Breast epithelium (tissue), 4 donors: Measurements from ENCODE around the gene FAM50A. TPM values are rescaled to one million over a fixed set of nuclear protein-coding genes. Genes with fewer than 3 reads are reported as not detected.
"Not testable (repeated sequence)": the region's sequence is repeated elsewhere in the genome, so short reads cannot be mapped to it uniquely, and the experiment has no call there.

ENCODE experiments used
- DNase-seq, 2 donors: peaks; one replicate each; pipeline ENCODE4 v3.0.0-alpha.2; 2019; ENCODE audit warnings: low spot score in 2 of 2
- H3K27ac ChIP-seq, 2 donors: fragments of 200-600 bp; sonication (generic) in 1 of 2; one replicate each; pipeline ENCODE4 v1.5.1; 2016 to 2019; ENCODE audit warnings: mild to moderate bottlenecking in 1 of 2
- H3K27me3 ChIP-seq, 2 donors: fragments of 200-600 bp; sonication (generic) in 1 of 2; one replicate each; pipeline versions ENCODE4 v1.5.1 to v1.6.0; 2017 to 2019; ENCODE audit warnings: control low read depth in 1 of 2, mild to moderate bottlenecking in 1 of 2
- H3K36me3 ChIP-seq: fragments of 200-600 bp; one replicate; pipeline ENCODE4 v1.5.1; 2019
- H3K4me1 ChIP-seq, 2 donors: fragments of 200-600 bp; sonication (generic); one replicate each; pipeline ENCODE4 v1.5.1; 2016 to 2019; ENCODE audit warnings: control low read depth in 1 of 2
- H3K4me3 ChIP-seq, 3 donors: fragments of 200-600 bp; sonication (generic); 1 replicate in 2 of 3; 2 replicates in 1 of 3; pipeline ENCODE4 v1.5.1; 2016 to 2019; ENCODE audit warnings: mild to moderate bottlenecking in 3 of 3, moderate library complexity in 2 of 3
- H3K9me3 ChIP-seq, 2 donors: fragments of 200-600 bp; sonication (generic) in 1 of 2; one replicate each; pipeline ENCODE4 v1.5.1; 2016 to 2019; ENCODE audit warnings: control low read depth in 1 of 2
- CTCF ChIP-seq, 3 donors: fragments of 450-650 bp; IDR thresholded peaks; one replicate each; pipeline ENCODE4 v1.5.1; 2016 to 2017; ENCODE audit warnings: antibody characterized with exemption in 3 of 3, mild to moderate bottlenecking in 3 of 3, moderate library complexity in 3 of 3
- POLR2A ChIP-seq: fragments of 450-650 bp; IDR thresholded peaks from one replicate; pipeline ENCODE4 v1.6.1; 2016; ENCODE audit warnings: antibody characterized with exemption, mild to moderate bottlenecking, moderate library complexity
- POLR2AphosphoS5 ChIP-seq, 3 donors: sonication (generic); formaldehyde crosslinking; IDR thresholded peaks; one replicate each; pipeline ENCODE4 v1.6.1; 2017; ENCODE audit warnings: antibody characterized with exemption in 3 of 3
- intact Hi-C: fragments of 100-400 bp; cut with DNase I; formaldehyde crosslinking; loops from one replicate; pipeline ENCODE4 v1.15.1; 2023; ENCODE audit warnings: low total_unique reads
- total RNA-seq, 3 donors: library from RNA; depleted of rRNA; stranded (reverse); fragments of >200 nt; gene quantifications; one replicate each; pipeline ENCODE4 v1.1.0, GENCODE V29; 2016

FAM50A gene
- total RNA-seq, 3 donors from 2014 or later: 30.7 to 94.4 (median 64.2) TPM

- peak within 1 kb of the TSS; percentile 59 to 83 (median 69) for H3K4me3 ChIP-seq
- no peaks in the 10 kb centered on the region for H3K9me3 ChIP-seq
- H3K36me3 ChIP-seq: no peaks in the 10 kb centered on the region
- H3K27me3 ChIP-seq: peaks cover 0 to 29% of the 10 kb centered on the region in 2 donors
- H3K27ac ChIP-seq: peak within 1 kb of the TSS; percentile 92 to 99
- peak; percentile 90 for DNase-seq
- intact Hi-C loops: no loop called here
- H3K4me1 ChIP-seq: peaks cover 0 to 7% of the 10 kb centered on the region in 2 donors
- TF ChIP-seq CTCF (IDR thresholded peaks at IDR 0.05): no peak
- peak; percentile 46 for TF ChIP-seq POLR2A
- peak; percentile 33 to 94 (median 80) for TF ChIP-seq POLR2AphosphoS5 (IDR thresholded peaks at IDR 0.05)
These were observed 46.6 kb downstream of the FAM50A start, which contains the start of gene SLC10A3 for GRCh38 chrX:154490414-154491083. Gene SLC10A3 (minus strand): TSS chrX:154490629. CDS start chrX:154488940, 1,689 bp downstream.

- TF ChIP-seq POLR2A (no peak), POLR2AphosphoS5 (IDR thresholded peaks at IDR 0.05) (no peak), CTCF (IDR thresholded peaks at IDR 0.05) (no peak)
These were observed 50.8 kb downstream of the FAM50A start for GRCh38 chrX:154494715-154495114.

GRCh38 chrX:154495472-154495922 is 51.6 kb downstream of the FAM50A start:
- H3K27ac ChIP-seq: no peak overlapping the region
- no peaks in the 10 kb centered on the region for H3K4me1 ChIP-seq
- DNase-seq: no peak
- TF ChIP-seq CTCF (IDR thresholded peaks at IDR 0.05) (no peak), POLR2AphosphoS5 (IDR thresholded peaks at IDR 0.05) (no peak), POLR2A (no peak)
- no peaks in the 10 kb centered on the region for H3K9me3 ChIP-seq
- intact Hi-C loops: no loop called here
- H3K27me3 ChIP-seq: peaks cover 0 to 7% of the 10 kb centered on the region in 2 donors
- no peaks in the 10 kb centered on the region for H3K36me3 ChIP-seq
- H3K4me3 ChIP-seq: no peak overlapping the region

More at GRCh38 chrX:154494715-154495114, 50.8 kb downstream of the FAM50A start:
- Histone ChIP-seq H3K9me3 (no peaks in the 10 kb centered on the region), H3K27me3 (peaks cover 0 to 7% of the 10 kb centered on the region in 2 donors), H3K36me3 (no peaks in the 10 kb centered on the region), H3K27ac (no peak overlapping the region), H3K4me1 (no peaks in the 10 kb centered on the region), H3K4me3 (no peak overlapping the region)
- DNase-seq: no peak
- intact Hi-C loops: no loop called here

GRCh38 chrX:154496591-154497137 is 52.7 kb downstream of the FAM50A start:
- H3K36me3 ChIP-seq, H3K4me3 ChIP-seq, H3K9me3 ChIP-seq, H3K4me1 ChIP-seq, H3K27me3 ChIP-seq, H3K27ac ChIP-seq, DNase-seq, intact Hi-C loops: not testable (repeated sequence)

Other genes starting within 250 kb of the FAM50A start
- not detected for gene OPN1MW2, start 224.4 kb upstream of the FAM50A start, total RNA-seq
- not detected for gene OPN1MW3, start 186.6 kb upstream of the FAM50A start, total RNA-seq
- not detected for gene TEX28, start 149.0 kb upstream of the FAM50A start, total RNA-seq
- under 1 TPM in 1 of 3 donors, not detected in 2; 0.16 TPM for gene TKTL1, start 148.3 kb upstream of the FAM50A start, total RNA-seq
- gene FLNA, start 69.5 kb upstream of the FAM50A start, total RNA-seq: 100 to 1,000 TPM; 416 to 675 (median 622) TPM
- gene EMD, start 64.8 kb upstream of the FAM50A start, total RNA-seq: 10 to 100 TPM; 33.8 to 48.1 (median 45.6) TPM
- gene RPL10, start 45.8 kb upstream of the FAM50A start, total RNA-seq: 1,000 to 10,000 TPM; 8,496 to 9,265 (median 8,695) TPM
- 10 to 100 TPM; 26.2 to 44.3 (median 26.9) TPM for gene DNASE1L1, start 34.9 kb upstream of the FAM50A start, total RNA-seq
- 10 to 100 TPM; 27.7 to 53.7 (median 44.2) TPM for gene TAFAZZIN, start 32.6 kb upstream of the FAM50A start, total RNA-seq
- gene ATP6AP1, start 15.5 kb upstream of the FAM50A start, total RNA-seq: 10 to 100 TPM; 31.5 to 57.1 (median 34.8) TPM
- gene GDI1, start 7.0 kb upstream of the FAM50A start, total RNA-seq: 100 to 1,000 TPM in 1 of 3 donors, 10 to 100 TPM in 2; 94.0 to 105 (median 97.3) TPM
- 10 to 100 TPM in 2 of 3 donors, 1 to 10 TPM in 1; 6.1 to 10.8 (median 10.1) TPM for gene PLXNA3, start 14.1 kb downstream of the FAM50A start, total RNA-seq
- 10 to 100 TPM; 21.1 to 38.0 (median 28.8) TPM for gene LAGE3, start 35.1 kb downstream of the FAM50A start, total RNA-seq
- gene UBL4A, start 42.5 kb downstream of the FAM50A start, total RNA-seq: 10 to 100 TPM; 36.2 to 40.1 (median 38.3) TPM
- 10 to 100 TPM; 17.0 to 24.0 (median 19.5) TPM for gene SLC10A3, start 46.5 kb downstream of the FAM50A start, total RNA-seq
- 10 to 100 TPM; 38.8 to 42.6 (median 41.3) TPM for gene FAM3A, start 72.1 kb downstream of the FAM50A start, total RNA-seq
- 10 to 100 TPM; 25.6 to 45.2 (median 38.2) TPM for gene G6PD, start 102.7 kb downstream of the FAM50A start, total RNA-seq
- gene IKBKG, start 103.5 kb downstream of the FAM50A start, total RNA-seq: 10 to 100 TPM; 10.5 to 15.2 (median 12.6) TPM
- 1 to 10 TPM in 1 of 3 donors, not detected in 2; 2.3 TPM for gene CTAG1A, start 141.0 kb downstream of the FAM50A start, total RNA-seq
- gene CTAG1B, start 175.1 kb downstream of the FAM50A start, total RNA-seq: 1 to 10 TPM in 1 of 3 donors, not detected in 2; 2.3 TPM
- not detected for gene CTAG2, start 209.4 kb downstream of the FAM50A start, total RNA-seq